ENCODE data around the gene XRCC1. TPM values are rescaled to one million over a fixed set of nuclear protein-coding genes. Genes with fewer than 3 reads are reported as not detected.
A peak's percentile ranks its signal among the peaks of the same experiment; 100 is the strongest.
"Not testable (repeated sequence)": the region's sequence is repeated elsewhere in the genome, so short reads cannot be mapped to it uniquely, and the experiment has no call there.

The XRCC1 gene
- total RNA-seq, 1 experiment from 2014 or later = 59.7 TPM

DNA sequence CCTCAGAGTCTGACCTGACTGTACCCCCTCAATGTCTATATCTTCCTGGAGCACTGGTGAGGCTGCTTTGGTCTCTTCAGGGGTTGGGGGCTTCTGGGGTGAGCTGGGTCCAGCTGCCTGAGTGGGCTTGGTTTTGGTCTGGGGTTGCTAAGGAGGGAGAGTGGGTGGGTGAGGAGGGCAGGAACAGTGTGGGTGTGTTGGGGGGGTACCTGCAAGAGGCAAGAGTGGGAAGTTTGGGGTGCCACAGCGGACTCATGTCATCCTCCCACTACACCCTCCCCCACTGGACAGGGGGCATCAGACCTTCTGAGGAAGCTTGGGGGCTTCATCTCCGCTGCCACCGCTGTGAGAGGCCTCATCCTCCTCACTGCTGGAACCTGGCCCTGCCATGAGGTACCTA lies 28.7 kb downstream of the XRCC1 start:
- no peak for DNase-seq (ENCODE audit: low spot score)

DNA sequence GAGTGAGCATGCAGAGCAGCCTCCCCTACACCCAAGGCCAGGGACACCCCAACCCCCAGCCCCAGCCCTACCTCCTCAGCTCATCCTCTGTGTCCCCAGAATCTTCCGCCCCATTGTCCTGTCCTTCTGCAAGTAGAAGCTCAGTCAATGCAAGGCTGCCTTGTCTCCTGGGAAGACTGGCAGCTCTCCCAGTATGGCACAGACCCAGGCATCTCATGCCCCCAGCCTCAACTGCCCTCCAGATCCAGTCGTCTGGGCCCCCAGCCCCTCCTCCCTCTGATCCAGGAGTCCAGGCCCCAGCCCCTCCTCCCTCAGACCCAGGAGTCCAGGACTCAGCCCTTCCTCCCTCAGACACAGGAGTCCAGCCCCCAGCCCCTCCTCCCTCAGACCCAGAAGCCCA lies 29.3 kb downstream of the XRCC1 start:
- no peak for DNase-seq (ENCODE audit: low spot score)

DNA sequence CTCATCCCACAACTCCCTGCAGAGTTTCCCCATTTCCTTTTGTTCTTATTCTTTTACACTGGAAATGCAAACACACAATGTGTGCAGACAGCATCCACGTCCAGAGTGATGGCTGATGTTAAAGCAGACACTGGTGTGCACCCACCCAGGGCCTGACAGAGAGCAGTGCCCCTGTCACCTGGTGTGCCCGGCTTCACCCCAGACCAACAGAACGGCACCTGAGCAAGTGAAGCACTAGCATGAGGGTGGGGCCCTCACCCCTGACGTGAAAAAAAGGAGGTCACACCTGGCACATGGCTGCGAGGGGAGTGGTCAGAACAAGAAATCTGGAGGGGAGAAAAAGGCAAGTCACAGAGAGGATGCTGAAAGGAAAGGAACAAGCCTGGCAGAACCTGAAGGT lies 30.1 kb downstream of the XRCC1 start:
- DNase-seq (ENCODE audit: low spot score) = no peak

DNA sequence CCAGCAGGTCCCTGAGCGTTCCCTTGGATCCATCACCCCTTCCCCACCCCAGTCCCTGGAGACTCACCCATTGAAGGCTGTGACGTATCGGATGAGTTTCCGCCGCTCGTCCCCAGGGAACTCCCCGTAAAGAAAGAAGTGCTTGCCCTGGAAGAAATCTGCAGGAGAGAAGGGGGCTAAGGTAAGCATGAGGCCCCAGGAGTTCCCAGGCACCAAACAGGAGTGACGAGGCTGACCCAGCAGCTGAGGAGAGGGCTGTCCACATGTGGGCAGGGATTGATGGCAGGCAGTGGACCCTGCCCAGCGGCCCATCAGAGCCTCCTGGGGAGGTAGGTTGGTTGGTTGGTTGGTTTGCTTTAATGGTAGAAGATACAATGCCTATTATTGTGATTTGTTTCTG lies 31.2 kb downstream of the XRCC1 start:
- no peak for DNase-seq (ENCODE audit: low spot score)

DNA sequence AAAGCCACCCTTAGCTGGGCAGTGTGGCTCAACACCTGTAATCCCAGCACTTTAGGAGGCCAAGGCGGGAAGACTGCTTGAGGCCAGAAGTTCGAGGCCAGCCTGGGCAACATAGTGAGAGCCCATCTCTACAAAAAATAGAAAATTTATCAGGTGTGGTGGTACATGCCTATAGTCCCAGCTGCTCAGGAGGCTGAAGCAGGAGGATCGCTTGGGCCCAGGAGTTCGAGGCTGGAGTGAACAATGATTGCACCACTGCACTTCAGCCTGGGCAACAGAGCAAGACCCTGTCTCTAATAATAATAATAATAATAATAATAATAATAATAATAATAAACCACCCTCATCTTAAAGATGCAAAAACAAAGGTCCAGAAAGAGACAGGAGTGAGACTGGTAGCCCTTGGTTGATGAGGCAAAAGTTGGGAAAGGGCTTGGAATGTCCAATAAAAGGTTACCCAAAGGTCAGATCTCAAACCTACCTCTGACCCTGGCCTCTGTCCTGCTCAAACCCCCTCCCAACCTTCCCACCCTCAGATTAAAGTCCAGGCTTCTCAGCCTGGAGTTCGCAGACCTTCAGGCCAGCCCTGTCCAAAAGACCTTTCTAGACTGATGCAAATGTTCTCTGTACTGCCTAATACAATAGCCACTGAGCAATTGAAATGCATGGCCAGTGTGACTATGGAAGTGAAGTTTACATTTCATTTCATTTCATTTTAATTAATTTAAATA lies 33.2 kb downstream of the XRCC1 start:
- DNase-seq (ENCODE audit: low spot score) = no peak

DNA sequence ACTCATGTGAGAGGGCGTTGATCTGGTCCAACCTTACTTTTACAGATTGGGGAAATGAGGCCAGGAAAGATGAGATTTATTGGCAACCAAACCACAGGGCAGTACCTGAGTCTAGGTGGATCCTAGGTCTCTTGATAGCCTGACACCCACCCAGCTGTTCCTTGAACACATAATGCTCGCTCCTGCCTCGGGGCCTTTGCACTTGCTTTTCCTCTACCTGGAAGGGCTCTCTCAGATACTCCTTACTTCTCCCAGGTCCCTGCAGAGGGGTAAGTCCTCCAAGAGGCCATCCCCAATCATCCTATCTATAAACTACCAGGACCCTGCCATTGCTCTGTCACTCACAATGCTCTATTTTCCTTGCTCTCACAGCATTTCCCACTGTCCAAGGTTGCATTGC lies 34.9 kb downstream of the XRCC1 start:
- DNase-seq (ENCODE audit: low spot score) = no peak

DNA sequence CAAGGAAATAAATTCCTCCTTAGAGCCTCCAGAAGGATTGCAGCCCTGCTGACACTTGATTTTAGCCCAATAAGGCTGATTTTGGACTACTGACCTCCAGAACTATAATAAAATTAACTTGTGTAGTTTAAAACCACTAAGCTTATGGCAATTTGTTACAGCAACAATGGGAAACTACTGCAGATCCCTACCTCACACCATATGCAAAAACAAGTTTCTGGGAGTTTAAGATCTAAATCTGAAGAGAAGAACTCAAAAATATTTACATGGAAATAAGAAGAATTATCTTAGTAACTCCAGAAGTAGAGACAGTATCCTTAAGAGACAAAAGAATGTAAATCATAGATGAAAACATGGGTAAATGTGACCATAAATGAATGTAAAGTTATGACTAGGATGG lies 36.4 kb downstream of the XRCC1 start:
- no peak for DNase-seq (ENCODE audit: low spot score)

DNA sequence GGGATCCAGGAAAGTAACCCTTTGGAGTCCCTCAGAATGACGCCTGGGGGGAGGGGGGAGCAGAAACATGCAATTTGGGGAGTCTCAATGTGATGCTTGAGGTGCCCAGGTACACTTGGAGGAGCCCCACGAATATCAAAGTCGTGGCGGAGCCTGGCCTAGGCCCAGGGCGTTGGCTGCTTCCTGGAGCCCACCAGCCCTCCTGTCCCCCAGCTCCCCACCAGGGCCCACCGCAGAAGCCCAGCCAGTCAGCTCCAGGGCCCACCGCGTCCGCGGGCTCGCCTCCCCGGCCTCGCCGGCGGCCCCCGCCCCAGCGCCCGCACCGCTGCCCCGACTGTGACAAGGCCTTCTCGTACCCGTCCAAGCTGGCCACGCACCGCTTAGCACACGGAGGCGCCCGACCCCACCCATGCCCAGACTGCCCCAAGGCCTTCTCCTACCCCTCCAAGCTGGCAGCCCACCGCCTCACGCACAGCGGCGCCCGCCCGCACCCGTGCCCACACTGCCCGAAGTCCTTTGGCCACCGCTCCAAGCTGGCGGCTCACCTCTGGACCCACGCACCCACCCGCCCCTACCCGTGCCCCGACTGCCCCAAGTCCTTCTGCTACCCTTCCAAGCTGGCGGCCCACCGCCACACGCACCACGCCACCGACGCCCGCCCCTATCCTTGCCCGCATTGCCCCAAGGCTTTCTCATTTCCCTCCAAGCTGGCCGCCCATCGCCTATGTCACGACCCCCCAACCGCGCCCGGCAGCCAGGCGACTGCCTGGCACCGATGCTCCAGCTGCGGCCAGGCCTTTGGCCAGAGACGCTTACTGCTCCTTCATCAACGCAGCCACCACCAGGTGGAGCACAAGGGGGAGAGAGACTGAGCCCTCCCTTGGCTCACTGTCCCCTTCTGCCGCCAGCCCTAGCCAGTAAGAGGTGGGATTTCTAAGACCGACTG lies 40.2 kb downstream of the XRCC1 start:
- peak; percentile 60 for DNase-seq (ENCODE audit: low spot score)

DNA sequence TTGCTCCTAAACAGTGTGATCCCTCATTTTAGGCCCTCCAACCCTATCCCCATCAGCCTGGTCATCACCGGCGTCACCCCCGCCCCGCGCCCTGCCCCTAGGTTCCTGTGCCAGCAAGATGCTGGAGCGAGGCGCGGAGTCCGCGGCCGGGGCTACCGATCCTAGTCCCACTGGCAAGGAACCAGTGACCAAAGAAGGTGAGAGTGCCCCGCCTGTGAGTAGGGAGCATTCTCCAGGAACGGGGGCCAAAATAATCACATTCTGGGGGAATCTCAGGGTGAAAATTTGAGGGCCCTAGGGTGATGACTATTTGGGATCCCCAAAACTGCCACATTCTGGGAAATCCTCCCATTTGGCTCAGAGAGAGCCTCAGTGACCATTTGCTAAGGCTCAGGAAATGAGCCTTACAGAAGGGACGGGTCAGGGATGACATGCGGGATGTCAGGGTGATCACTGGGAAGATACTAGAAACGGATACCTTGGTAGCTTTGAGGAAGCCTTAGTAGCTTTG lies 41.0 kb downstream of the XRCC1 start:
- no peak for DNase-seq (ENCODE audit: low spot score)

DNA sequence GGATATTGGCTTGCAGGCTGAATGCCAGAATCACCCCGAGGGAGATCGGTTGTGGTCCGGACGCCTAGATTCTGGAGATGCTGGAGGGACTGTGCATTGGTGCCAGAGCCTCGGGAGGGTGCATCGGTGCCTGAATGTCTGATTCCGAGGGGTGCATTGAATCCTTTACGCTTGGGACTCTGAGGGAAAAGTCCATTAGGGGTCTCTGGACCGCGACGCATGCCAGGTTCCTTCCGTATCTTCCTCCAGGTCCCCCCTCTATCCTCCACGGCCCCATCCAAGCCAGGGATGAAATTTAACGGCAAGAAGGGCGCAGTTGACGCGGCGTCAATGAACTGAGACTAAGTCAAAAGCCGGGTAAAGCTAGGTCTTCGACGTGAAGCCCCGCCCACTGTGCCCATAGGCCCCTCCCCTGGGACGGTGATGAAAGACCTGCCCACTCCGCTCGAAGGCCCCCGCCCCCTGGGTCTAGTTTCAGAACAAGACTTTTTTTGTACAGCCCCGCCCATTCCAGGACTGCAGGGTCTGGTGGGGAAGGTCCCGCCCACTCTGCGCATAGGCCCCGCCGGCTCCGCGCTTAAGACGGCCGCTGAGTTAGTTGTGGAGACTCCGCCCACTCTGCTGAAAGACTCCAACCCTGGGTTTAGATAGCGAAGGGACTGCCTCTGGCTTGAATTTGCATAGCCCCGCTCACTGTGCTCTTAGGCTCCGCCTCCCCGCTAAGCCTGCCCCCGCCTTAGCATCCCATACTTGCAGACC lies 41.6 kb downstream of the XRCC1 start:
- peak; percentile 100 for DNase-seq (ENCODE audit: low spot score)

DNA sequence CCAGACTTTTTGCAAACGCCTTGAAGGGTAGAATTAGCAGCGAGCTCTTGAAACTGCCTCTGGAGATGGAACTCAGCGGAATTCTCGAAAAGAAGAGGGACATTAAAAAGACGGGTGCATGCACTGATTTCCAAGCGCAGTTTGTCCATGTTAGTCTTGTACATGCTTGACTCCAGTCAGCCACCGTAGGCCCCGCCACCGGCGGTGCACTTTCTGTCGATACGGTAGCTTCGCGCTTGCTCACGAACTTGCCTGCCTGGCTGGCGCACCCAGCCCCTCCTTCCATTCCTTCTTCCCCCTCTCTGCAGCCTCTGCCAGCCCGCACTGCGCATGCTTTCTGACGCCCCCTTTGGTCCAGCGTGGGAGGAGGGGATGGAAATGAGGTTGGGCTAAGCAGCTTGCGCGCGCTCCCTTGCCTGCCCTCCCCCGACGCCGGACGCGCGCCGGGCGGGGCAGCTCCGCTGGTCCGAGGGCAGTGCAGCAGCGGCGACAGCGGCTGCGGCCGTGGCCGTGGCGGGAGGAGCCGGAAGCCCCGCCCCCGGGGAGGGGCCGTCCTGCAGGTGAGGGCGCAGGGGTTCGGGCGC lies 42.3 kb downstream of the XRCC1 start, which contains the start of gene ZNF575:
Gene ZNF575 (plus strand): TSS at position 227 of the 584 bp plus-strand sequence. CDS start 1,235 bp downstream, outside the sequence.
- DNase-seq (ENCODE audit: low spot score) = peak; percentile 97

DNA sequence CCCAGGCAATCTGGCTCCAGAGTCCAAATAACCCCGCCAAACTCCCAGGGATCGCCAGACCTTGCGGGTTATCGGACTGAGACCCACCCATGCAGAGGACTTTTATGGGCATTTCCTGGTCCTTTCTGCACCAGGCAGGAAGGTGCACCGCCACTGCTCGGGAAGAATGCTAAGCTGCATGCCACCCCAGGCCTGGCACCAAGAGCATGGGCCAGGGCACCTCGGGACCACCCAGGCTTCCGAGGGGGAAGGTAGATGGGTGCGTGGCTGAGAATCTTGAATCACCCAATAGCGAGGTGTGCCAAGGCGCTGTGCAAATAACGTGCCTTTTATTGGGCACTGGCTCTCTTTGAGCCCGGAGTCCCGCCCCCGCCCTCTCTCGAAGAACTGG lies 42.8 kb downstream of the XRCC1 start:
- DNase-seq (ENCODE audit: low spot score) = peak; percentile 88

DNA sequence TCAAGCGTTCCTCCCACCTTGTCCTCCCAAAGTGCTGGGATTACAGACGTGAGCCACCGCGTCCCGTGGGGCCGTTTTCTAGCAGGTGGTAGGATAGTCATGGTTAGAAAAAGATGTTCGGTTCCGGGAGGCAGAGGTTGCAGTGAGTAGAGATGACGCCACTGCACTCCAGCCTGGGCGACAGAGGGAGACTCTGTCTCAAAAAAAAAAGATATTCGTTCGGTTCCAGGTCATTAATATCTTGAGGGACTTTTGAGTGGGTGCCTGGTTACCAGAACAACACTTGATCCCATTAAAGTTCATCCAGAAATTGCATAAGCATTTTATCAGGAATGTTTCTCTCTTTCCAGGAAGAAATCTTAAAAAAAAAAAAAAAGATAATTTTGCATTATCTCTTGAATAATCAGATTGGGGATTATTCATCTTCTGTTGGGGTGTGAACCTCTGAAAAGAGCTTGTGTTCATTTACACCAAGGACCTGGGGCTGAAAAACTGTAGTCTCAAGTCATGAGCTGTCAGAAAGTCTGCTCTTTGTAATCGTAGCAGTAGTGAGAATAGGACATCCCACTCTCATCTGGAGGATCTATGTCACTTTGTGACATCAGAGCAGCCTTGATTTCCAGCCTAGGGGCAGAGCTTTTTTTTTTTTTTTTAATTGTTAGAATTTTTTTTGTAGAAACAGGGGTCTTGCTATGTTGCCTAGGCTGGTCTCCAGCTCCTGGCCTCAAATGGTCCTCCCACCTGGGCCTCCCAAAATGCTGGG lies 47.3 kb downstream of the XRCC1 start:
- DNase-seq (ENCODE audit: low spot score) = peak; percentile 20

DNA sequence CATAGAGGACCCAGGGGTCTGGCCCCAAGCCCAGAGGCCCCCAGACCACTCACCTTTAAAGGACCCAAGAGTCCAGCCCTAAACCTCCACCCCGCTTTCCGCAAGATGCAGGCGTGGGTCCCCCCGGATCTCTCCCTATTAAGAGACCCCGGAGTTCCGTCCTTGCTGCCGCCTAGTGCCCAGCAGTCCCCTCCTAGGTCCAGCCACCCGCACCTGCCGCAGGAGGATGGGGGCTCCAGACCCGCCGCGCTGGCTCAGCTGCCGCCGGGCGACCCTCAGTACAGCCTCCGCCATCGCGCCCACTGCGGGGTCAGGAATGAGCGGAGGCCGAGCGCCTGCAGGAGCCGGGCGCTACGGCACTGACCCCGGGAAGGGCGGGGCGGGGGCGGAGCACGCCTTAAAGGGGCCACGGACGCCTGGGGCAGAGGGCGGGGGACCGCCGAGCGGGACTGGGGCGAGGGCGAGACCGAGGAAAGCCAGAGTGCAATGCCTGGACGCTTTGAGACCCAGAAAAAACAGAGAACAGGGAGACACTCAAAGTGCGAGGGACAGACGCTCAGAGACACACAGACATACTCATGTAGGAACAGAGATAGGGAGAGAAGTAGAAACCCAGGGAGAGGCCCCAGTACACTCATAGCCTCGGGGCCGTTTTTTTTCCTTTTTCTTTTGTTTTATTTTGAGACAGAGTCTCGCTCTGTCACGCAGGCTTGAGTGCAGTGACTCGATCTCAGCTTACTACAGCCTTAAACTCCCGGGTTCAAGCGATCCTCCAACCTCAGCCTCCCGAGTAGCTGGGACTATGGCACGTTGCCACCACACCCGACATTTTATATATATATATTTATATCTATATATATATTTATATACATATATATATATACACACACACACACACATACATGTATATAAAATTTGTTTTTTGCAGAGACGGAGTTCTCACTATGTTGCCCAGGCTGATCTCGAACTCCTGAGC lies 48.2 kb downstream of the XRCC1 start, which contains the start of gene ETHE1:
Gene ETHE1 (minus strand): TSS at position 318 of the 976 bp plus-strand sequence. CDS start 24 bp downstream, at position 294.
- peak; percentile 84 for DNase-seq (ENCODE audit: low spot score)

DNA sequence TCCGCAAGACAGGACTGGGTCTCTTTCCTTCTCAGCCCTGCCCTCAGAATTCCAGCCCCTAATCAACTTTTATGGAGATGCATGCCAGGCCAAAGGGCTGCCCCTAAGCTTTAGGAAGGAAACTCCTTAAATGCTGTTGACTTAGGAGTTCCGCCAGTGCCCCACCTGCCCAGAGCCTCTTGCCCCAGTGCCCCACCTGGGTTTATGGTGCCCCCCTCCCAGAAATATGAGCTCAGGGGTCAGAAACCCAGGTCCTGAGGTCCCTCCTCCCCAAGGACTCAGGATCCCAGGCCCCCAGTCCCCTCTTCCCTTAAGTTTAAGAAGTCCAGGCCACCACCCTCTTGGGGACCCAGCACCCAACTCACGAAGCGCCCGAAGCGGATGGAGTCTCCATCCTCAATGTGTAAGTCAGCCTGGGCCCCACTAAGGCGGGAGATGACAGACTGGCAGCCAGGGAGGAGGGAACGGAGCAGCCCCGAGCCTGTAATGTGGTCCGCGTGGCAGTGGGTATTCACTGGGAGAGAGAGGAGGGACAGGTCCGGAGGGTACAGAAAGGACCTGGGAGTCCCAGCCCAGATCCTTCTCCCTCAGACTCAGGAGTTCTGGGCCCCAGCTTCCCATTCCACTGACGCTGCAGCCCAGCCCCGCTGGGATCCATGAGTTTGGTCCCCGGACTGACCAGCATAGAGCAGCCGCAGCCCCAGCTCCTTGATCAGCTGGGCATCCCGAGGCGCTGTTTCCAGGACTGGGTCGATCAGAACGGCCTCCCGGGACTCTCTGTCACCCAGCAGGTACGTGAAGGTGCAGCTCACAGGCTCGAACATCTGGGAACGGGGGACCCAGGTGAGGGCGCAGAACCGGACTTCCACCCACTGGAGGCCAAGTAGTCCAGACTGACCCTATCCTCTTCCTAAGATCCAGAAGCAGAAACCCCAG lies 49.2 kb downstream of the XRCC1 start:
- peak; percentile 76 for DNase-seq (ENCODE audit: low spot score)

DNA sequence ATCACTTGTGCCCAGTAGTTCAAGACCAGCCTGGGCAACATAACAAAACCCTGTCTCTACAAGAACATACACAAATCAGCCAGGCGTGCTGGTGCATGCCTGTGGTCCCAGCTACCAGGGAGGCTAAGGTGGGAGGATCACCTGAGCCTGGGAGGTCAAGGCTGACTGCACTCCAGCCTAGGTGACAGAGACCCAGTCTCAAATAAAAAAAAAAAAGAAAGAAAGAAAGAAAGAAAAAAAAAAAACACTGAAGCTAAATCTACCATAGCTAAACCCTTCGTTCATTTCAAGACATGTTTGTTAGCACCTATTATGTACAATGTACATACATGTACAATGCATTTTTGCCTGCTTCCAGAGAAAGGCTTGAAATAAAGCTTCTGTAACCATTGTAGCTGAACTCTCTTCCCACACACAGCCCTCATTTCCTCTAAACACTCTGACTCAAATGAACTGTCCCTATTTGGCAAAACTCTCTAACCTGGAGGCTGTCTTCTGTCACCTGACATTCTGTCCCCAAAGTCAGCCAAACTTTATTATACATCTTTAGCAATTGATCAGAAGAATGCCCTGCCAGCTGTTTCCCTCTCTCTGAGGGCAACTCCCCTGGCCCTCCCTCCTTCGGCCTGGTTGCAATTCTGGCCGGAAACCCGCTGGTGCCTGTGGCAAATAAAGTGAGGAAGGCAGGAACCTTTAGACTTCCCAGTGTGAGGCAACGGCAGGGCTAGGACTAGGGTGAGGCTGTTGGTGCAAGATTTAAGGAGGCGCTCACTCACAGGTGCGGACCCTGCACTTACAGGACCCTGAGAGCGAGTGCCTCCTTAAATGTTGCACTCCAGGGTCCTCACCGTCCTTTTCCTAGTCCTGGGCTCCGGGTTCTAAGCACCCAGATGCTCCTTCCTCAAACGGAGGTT lies 50.1 kb downstream of the XRCC1 start:
- DNase-seq (ENCODE audit: low spot score) = peak; percentile 93

DNA sequence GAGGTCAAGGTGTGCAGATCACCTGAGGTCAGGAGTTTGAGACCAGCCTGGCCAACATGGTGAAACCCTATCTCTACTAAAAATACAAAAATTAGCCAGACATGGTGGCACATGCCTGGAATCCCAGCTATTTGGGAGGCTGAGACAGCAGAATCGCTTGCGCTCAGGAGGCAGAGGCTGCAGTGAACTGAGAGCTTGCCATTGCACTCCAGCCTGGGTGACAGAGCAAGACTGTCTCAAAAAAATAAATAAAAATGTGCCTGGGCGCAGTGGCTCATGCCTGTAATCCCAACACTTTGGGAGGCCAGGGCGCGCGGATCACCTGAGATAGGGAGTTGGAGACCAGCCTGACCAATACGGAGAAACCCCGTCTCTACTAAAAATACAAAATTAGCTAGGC lies 51.6 kb downstream of the XRCC1 start:
- DNase-seq (ENCODE audit: low spot score) = not testable (repeated sequence)
